Astrocyte (in vitro differentiated cells and primary cell): ENCODE measurements around the gene PPP2CA.

Experiments
- CTCF ChIP-seq: IDR thresholded peaks from 2 replicates; pipeline ENCODE4 v1.5.1; 2011; ENCODE audit warnings: low read depth, mild to moderate bottlenecking, inconsistent platforms, low read length, moderate library complexity; ENCODE audit not compliant: insufficient read depth
- EZH2 ChIP-seq: IDR thresholded peaks from 2 replicates; pipeline ENCODE4 v1.6.1; 2012; ENCODE audit warnings: mild to moderate bottlenecking, low read length, inconsistent platforms; ENCODE audit not compliant: insufficient read depth

DNA sequence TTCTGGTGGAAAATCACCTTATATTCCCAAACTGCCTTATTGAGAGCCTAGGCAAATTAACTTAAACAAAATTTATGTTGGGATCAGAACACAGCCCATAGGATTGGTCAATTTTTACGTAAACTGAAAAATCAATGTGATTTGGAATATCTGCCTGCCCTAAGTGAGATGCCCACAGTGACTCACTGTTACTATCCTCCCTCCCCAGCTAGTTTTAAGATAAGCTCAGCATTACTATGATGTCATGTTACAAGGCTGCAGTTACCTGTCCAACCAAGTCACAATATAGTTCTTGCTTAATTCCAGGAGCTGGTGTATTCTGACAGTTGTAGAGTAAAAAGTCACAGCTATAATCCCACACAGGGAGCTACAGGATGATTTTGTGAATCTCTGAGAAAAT, 72.2 kb downstream of the PPP2CA start:
- TF ChIP-seq EZH2: no peak
- TF ChIP-seq CTCF: no peak
